Lower leg skin (tissue), 4 donors: ENCODE results near the gene OR2H1. TPM values are rescaled to one million over a fixed set of nuclear protein-coding genes. Genes with fewer than 3 reads are reported as not detected.

Experiments
- DNase-seq, 2 donors: peaks; one replicate each; pipeline ENCODE4 v3.0.0-alpha.2; 2019; ENCODE audit warnings: low spot score in 2 of 2
- H3K4me3 ChIP-seq: fragments of 200-600 bp; sonication (generic); 2 replicates; pipeline ENCODE4 v1.5.1; 2017; ENCODE audit warnings: mild to moderate bottlenecking, low read depth; ENCODE audit not compliant: poor library complexity, severe bottlenecking
- POLR2A ChIP-seq, 2 donors: fragments of 450-650 bp; IDR thresholded peaks; one replicate each; pipeline ENCODE4 v1.6.1; 2016 to 2017; ENCODE audit warnings: antibody characterized with exemption in 2 of 2, mild to moderate bottlenecking in 1 of 2, moderate library complexity in 1 of 2
- WGBS, 2 donors: methylation state at CpG; one replicate each; pipeline ENCODE4 v1.1.5; 2018; 5-methylcytosine and 5-hydroxymethylcytosine counted together
- intact Hi-C: fragments of 100-400 bp; cut with DNase I; formaldehyde crosslinking; loops from one replicate; pipeline ENCODE4 v1.15.0; 2023; ENCODE audit warnings: low total_unique reads
- total RNA-seq, 4 donors: library from RNA; depleted of rRNA; stranded (reverse); fragments of >200 nt; gene quantifications; one replicate each; pipeline ENCODE4 v1.1.0, GENCODE V29; 2016
- TF ChIP-seq, protein P1 (sequence below), 3 donors: fragments of 450-650 bp; IDR thresholded peaks; one replicate each; pipeline ENCODE4 v1.5.1; 2016; ENCODE audit warnings: antibody characterized with exemption in 3 of 3, mild to moderate bottlenecking in 3 of 3, moderate library complexity in 2 of 3

The OR2H1 gene
- total RNA-seq, 4 donors from 2014 or later = not detected

DNA sequence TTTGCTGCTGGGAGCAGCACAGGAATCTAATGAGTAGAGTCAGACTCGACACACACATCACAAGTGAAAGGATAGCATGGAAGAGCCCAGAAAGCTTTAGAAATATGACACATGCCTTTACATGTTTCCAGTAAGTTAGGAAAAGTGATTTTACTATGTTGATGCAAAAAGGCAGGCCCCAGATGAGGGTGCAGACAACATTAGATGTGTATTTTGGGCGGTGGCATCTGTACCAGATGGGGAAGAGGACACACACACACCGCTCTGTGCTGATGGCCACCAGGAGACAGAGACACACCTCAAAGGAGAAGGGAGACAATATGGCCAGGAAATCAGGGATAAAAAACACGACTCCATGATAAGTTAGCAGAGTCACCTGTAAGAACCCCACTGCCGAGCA, 30.2 kb downstream of the OR2H1 start:
- WGBS, 2 donors = 65 to 68% methylated on average over 5 of the region's 5 CpGs
- intact Hi-C loops = no loop called here
- DNase-seq = no peak
- TF ChIP-seq POLR2A (IDR thresholded peaks at IDR 0.05) = no peak
- TF ChIP-seq, protein P1, sequence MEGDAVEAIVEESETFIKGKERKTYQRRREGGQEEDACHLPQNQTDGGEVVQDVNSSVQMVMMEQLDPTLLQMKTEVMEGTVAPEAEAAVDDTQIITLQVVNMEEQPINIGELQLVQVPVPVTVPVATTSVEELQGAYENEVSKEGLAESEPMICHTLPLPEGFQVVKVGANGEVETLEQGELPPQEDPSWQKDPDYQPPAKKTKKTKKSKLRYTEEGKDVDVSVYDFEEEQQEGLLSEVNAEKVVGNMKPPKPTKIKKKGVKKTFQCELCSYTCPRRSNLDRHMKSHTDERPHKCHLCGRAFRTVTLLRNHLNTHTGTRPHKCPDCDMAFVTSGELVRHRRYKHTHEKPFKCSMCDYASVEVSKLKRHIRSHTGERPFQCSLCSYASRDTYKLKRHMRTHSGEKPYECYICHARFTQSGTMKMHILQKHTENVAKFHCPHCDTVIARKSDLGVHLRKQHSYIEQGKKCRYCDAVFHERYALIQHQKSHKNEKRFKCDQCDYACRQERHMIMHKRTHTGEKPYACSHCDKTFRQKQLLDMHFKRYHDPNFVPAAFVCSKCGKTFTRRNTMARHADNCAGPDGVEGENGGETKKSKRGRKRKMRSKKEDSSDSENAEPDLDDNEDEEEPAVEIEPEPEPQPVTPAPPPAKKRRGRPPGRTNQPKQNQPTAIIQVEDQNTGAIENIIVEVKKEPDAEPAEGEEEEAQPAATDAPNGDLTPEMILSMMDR (IDR thresholded peaks at IDR 0.05) = no peak
- H3K4me3 ChIP-seq = no peak overlapping the region

DNA sequence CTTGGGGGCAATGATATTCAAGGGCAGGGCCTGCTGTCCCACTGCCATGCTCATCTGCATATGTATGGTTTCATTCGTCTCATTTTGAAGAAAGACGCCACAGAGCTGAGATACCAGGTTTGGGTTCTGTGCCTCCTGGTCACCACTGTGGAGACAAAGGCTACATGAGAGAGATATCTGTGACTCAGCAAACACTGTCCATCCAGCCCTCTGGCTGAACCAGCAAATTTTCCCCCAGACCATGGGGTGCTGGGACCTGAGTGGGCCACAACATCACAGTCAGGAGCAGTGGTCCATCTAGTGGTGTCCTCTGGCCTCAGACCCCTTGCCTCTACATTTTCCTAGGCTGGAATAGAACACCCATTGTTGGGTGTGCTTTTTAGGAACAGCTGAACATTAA, 30.7 kb downstream of the OR2H1 start, which contains the start of gene MAS1L:
Gene MAS1L, minus strand, starts transcription at position 297 of the 400 bp plus-strand sequence. Its CDS starts 54 bp downstream, at position 243.
- intact Hi-C loops = no loop called here
- no peak for DNase-seq
- 76 to 95% methylated on average over 2 of the region's 2 CpGs for WGBS, 2 donors
- no peak within 1 kb of the TSS for H3K4me3 ChIP-seq
- TF ChIP-seq POLR2A (IDR thresholded peaks at IDR 0.05) = no peak
- TF ChIP-seq, protein P1 (IDR thresholded peaks at IDR 0.05) = no peak

DNA sequence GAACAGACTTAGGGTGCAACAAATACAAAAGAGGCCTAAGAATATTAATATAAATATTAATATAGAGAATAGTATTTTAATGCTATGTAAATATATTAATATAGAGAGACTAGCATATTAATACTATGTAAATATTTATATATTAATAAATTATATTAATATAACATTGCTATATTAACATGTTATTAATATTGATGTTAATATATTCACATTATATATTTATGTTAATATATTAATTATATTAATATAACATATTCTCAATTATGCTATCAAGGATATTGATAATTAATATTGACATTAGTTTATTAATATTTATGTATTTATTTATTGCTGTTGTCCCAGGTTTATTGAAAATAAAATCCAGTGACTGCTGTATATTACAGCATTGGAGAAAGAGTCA, 31.9 kb downstream of the OR2H1 start:
- intact Hi-C loops = no loop called here
- TF ChIP-seq, protein P1 (IDR thresholded peaks at IDR 0.05) = no peak
- no peak for TF ChIP-seq POLR2A (IDR thresholded peaks at IDR 0.05)
- no peak overlapping the region for H3K4me3 ChIP-seq
- DNase-seq = no peak

DNA sequence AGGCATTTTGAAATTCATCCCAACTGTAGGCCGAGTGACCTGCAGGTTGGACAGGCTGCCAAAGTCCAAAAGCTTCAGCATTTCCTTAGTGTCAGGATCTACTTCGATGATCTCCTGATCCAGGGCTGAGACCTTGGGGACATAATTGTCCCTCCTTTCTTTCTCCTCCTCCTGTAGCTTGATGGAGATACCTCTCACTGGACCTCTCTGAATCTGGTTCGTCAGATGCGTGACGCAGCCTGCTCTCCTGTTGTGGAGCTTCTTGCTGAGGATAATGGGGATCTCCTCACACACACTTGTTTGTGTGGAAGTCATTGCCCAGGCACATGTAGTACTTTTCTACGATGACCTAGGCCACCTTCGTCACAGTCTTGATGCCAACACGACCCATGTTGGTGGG, 32.3 kb downstream of the OR2H1 start:
- intact Hi-C loops = no loop called here
- no peak overlapping the region for H3K4me3 ChIP-seq
- no peak for DNase-seq
- no peak for TF ChIP-seq POLR2A (IDR thresholded peaks at IDR 0.05)
- TF ChIP-seq, protein P1 (IDR thresholded peaks at IDR 0.05) = no peak
- 88 to 93% methylated on average over 8 of the region's 8 CpGs for WGBS, 2 donors

DNA sequence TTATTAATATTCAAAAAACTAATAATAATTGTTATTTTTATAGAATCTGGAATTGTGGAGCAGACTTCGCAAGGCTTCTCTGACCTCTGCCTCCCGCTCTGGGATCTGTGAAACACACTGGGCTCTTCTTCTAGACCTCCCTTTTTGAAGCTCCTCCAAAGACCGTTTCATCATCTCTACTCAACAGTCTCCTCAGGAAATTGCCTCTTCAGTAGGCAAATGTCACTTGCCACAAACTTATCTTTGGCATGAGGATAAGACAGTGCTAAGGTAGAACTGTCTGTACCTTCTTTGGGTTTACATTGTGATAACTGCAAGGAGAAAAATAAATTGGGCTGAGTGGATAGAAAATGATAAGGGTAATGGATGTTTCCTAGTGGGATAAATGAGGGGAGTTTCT, 33.1 kb downstream of the OR2H1 start:
- DNase-seq = no peak
- intact Hi-C loops = no loop called here
- WGBS, 2 donors = 73 to 83% methylated on average over 3 of the region's 3 CpGs
- H3K4me3 ChIP-seq = no peak overlapping the region
- TF ChIP-seq POLR2A (IDR thresholded peaks at IDR 0.05) = no peak
- TF ChIP-seq, protein P1 (IDR thresholded peaks at IDR 0.05) = no peak

DNA sequence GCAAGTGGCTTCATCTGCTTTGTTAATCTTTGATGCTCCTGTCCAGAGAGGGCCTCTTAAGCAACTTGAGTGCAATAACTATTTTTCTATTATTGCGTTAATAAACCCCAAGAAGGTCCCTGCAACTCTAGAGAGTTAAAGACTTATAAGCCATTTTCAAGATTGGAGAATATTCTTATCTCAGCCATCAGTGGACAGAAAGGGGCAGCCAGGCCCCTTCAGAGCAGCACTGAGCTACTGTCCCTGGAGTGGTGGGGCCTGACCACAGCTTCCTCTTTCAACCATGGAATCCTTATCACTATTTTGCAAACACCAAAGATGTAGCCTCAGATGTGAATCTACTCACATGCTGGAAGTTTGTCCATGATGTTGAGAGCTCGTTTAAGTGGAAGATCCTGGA, 33.6 kb downstream of the OR2H1 start:
- intact Hi-C loops = no loop called here
- H3K4me3 ChIP-seq = no peak overlapping the region
- no peak for DNase-seq
- TF ChIP-seq, protein P1 (IDR thresholded peaks at IDR 0.05) = no peak
- TF ChIP-seq POLR2A (IDR thresholded peaks at IDR 0.05) = no peak
- WGBS, 2 donors = 69 to 89% methylated on average over 2 of the region's 2 CpGs
